C4-2B (cell line): ENCODE results near the gene NRXN3.

Experiments
- H3K27ac ChIP-seq: fragments of 450-650 bp; 2 replicates; pipeline ENCODE4 v1.5.1; 2017
- CTCF ChIP-seq: fragments of 450-650 bp; conservative IDR thresholded peaks from 2 replicates; pipeline ENCODE4 v1.5.1; 2017; ENCODE audit warnings: mild to moderate bottlenecking
- ZFX ChIP-seq: fragments of 450-650 bp; IDR thresholded peaks from 2 replicates; pipeline ENCODE4 v1.6.1; 2017

NRXN3 gene

GRCh38 chr14:79631276-79631675 lies 1461.1 kb downstream of the NRXN3 start:
- no peak overlapping the region for H3K27ac ChIP-seq
- TF ChIP-seq CTCF (0 out of 2 replicates have a peak, but pooled peaks have one; percentile 3), ZFX (no peak)

GRCh38 chr14:79638672-79639266 lies 1468.6 kb downstream of the NRXN3 start:
- TF ChIP-seq CTCF = no peak
- no peak for TF ChIP-seq ZFX

GRCh38 chr14:79639613-79640012 lies 1469.4 kb downstream of the NRXN3 start:
- no peak overlapping the region for H3K27ac ChIP-seq
- TF ChIP-seq ZFX = no peak
- TF ChIP-seq CTCF = no peak

More at GRCh38 chr14:79638672-79639266, 1468.6 kb downstream of the NRXN3 start:
- H3K27ac ChIP-seq = no peak overlapping the region

GRCh38 chr14:79641371-79641770 lies 1471.2 kb downstream of the NRXN3 start:
- no peak overlapping the region for H3K27ac ChIP-seq
- TF ChIP-seq CTCF (no peak), ZFX (no peak)

- TF ChIP-seq ZFX (no peak), CTCF (no peak)
- H3K27ac ChIP-seq = no peak overlapping the region
Measured at GRCh38 chr14:79643132-79643531, 1473.0 kb downstream of the NRXN3 start.

GRCh38 chr14:79645753-79646362 lies 1475.7 kb downstream of the NRXN3 start:
- no peak overlapping the region for H3K27ac ChIP-seq
- TF ChIP-seq ZFX (no peak), CTCF (no peak)

GRCh38 chr14:79649856-79650255 lies 1479.7 kb downstream of the NRXN3 start:
- TF ChIP-seq CTCF = no peak
- no peak for TF ChIP-seq ZFX
- no peak overlapping the region for H3K27ac ChIP-seq
